Activated CD8-positive, alpha-beta memory T cell treated with anti-CD3 and anti-CD28 coated beads for 24 hours (primary cell): ENCODE measurements around the gene RPLP1.

Experiments used
- DNase-seq: peaks from one replicate; pipeline ENCODE4 v3.0.0-alpha.2; 2020

The RPLP1 gene

GRCh38 chr15:69472046-69472445 is 19.4 kb downstream of the RPLP1 start:
- peak; percentile 54 for DNase-seq

DNA sequence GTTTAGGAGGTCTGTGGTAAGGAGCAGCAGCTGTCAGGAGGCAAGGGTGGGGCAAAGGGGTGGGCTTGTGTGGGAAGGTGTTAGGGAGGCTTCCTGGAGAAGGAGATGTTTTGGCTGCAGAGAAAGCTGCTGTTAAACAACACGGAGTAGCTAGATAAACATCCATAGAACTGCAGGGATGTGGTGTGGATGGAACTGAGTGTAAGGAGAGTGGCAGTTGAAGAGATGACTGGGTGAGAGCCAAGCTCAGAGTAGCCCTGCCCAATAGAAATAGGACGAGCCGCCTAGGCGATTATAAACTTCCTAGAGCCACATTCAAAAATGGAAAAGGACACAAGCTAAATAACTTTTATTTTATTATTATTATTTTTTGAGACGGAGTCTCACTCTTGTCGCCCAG is 19.9 kb downstream of the RPLP1 start:
- peak; percentile 46 for DNase-seq

GRCh38 chr15:69474291-69474690 is 21.7 kb downstream of the RPLP1 start:
- no peak for DNase-seq

- no peak for DNase-seq
Observed at GRCh38 chr15:69474846-69475455, 22.3 kb downstream of the RPLP1 start.

DNA sequence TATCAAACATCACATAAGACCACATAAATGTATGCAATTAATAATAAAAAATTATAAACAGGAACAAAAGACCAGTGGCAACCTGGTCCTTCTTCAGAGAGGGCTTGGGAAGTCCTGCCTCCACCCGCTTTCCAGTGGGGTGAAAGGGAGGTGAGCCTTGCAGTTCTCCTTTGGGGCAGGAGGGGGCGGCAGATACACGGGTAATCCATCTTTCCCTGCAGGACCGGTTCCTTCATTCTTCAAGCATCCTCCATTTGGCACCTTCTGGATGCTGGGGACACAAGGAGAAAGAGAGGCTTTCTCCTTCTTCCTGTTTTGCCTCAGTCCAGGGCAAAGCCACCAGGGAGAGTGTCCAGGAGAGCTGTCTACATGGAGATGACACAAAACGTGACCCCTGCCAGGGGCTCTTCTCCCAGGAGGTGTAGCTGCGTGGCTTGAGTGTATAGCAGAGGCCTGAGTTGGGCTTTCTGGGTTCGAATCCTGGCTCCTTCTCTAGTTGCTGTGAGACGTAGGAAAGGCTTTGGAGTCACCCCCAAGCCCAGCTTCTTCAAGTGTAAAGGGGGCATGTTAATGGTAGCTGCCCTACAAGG is 23.2 kb downstream of the RPLP1 start:
- peak; percentile 90 for DNase-seq

DNA sequence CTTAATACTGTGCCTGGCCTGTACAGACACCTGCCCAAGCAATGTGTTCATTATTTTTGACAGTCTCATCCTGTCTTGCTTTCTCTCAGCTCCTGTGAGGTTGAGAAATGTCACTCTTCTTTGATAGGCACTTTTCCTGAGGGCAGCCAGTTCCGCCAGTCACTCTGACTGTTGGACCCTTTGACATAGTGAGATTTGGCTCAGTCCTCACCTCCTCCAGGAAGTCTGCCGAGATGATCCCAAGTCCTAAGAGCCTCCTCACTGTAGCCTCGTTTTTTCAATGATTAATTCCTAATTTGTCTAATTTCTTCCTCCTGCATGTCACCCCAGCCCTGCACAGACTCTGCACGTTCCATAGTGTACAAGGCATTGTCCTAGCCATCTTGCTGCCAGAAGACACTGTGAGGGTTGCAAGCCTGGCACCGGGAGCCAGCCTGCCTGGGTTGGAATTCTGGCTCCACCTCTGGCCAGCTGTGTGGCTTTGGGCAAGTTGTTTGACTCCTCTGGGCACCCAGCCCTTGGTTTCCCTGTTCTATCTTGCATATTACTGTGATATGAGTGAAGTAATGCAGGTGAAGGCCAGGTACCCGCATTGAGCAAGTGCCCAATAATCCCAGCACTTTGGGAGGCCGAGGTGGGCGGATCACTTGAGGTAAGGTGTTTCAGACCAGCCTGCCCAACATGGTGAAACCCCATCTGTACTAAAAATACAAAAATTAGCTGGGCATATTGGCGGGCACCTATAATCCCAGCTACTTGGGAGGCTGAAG is 24.3 kb downstream of the RPLP1 start:
- no peak for DNase-seq

- DNase-seq, result peak; percentile 82
Observed at GRCh38 chr15:69478259-69478781, 25.7 kb downstream of the RPLP1 start.

- no peak for DNase-seq
Observed at GRCh38 chr15:69479081-69479480, 26.5 kb downstream of the RPLP1 start.

DNA sequence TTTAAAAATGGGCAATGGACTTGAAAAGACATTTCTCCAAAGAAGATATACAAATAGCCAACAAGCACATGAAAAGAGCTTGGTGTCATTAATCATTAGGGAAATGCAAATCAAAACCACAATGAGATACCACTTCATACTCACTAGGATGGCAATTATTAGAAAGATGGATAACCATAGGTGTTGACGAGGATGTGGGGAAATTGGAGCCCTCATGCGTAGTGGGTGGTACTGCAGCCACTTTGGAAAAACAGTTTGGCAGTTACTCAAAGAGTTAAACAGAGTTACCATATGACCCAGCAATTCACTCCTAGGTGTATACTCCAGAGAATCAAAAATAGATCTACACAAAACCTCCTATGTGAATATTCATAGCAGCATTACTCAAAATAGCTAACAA is 27.4 kb downstream of the RPLP1 start:
- no peak for DNase-seq

GRCh38 chr15:69480932-69481331 is 28.3 kb downstream of the RPLP1 start:
- no peak for DNase-seq

- DNase-seq, result no peak
Observed at GRCh38 chr15:69482686-69483256, 30.2 kb downstream of the RPLP1 start.

GRCh38 chr15:69484837-69485236 is 32.2 kb downstream of the RPLP1 start:
- no peak for DNase-seq

- DNase-seq, result no peak
Observed at GRCh38 chr15:69486481-69487110, 34.0 kb downstream of the RPLP1 start.

DNA sequence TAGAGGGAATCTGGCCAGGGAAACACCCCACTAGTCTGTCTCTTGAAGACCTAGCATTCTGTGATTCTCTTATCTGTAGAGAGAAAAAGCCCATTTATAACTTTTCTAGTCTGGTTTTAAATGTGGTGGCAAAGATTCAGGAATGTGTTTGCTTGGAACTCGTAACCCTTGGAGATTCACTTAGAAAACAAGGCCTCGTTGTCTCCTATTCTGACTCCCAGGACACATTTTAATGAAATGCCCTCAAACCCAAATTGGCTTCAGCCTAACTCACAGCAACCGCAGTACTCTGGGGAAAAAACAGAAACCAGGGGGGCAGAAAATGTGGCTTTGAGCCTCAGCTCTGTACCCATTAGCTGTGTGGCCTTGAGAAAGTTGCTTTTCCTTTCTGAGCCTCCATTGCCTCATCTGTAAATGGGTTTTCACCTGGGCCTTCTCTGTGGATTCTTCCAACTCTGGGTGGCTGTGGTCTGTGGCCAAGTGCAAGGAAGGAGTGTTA is 36.5 kb downstream of the RPLP1 start:
- no peak for DNase-seq

DNA sequence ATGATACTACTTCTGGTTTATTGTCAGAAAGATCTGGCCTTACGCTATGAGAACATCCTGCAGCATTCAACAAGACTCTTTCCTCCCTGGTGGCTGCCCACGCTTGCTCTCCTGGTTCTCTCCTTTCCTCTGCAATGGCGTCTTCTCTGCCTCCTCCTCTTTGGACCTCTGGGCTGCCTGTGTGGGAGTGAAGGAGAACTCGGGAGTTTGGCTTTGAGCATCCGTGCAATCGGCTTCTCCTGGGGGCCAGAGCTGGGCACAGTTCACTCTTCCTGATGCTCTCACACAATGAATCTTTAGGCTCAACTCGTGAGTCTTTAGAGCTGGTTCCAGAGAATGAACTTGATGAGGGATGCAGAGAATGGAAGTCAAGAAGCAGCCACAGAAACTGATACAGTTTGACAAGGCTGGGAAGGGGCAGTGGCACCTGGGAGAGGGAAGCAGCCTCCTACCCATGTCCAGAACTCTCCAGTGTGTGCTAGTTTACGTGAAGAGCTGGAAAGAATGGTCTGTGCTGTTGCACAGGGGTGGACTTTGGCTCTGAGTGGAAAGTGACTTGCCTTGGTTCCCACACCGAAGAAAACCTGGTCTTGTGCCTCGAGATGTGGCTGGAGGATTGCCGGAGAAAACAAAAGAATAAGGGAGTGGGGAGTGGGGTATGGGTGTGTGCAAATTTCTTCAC is 37.9 kb downstream of the RPLP1 start:
- no peak for DNase-seq

- no peak for DNase-seq
Observed at GRCh38 chr15:69491038-69491505, 38.5 kb downstream of the RPLP1 start.

DNA sequence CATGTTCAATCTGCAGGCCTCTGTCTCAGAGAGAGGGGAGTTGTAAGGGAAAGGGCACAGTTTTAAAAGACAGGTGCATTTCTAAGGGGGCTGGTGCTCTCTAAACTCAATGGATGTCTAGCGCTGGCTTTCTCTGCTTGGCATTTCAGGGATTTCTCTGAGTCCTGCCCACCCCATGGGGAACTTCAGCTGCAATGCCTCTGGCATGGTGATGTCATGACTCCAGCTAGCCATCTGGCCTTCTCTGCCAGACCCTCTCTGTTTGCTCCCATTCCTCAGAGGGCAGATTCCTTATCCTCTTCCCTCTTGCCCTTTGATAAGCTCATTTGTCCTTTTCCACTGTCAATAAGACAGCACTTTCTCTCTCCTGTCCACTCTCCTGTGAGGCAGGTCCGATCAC is 40.8 kb downstream of the RPLP1 start:
- no peak for DNase-seq

DNA sequence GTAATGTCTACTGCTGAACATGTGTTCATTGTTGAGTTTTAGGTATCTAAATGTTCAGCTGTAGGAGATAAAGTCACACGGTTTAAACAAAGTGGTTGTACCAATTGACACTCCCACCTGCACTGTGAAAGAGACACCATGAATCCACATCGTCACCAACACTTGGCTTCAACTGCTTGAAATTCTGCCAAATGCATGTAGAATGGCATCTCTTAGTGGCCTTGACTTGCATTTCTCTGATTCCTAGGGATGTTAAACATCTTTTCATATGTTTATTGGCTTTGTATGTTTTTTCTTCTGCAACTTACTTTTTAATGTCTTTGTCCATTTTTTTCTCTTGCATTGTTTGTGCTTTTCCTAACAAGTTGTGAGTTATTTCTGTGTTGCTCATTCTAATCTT is 43.4 kb downstream of the RPLP1 start:
- DNase-seq, result no peak

GRCh38 chr15:69497076-69497475 is 44.5 kb downstream of the RPLP1 start:
- DNase-seq, result no peak

- no peak for DNase-seq
Observed at GRCh38 chr15:69497667-69498066, 45.0 kb downstream of the RPLP1 start.

GRCh38 chr15:69498282-69498681 is 45.7 kb downstream of the RPLP1 start:
- DNase-seq, result no peak

- no peak for DNase-seq
Observed at GRCh38 chr15:69498987-69499386, 46.4 kb downstream of the RPLP1 start.
